KOPT-K1 (cell line): ENCODE measurements around the gene TNFRSF13B.

Experiments
- H3K27ac ChIP-seq: fragments of 200-600 bp; sonication (generic); 2 replicates; pipeline ENCODE4 v1.5.1; 2016; ENCODE audit warnings: antibody characterized with exemption, mild to moderate bottlenecking, low read depth, low read length; ENCODE audit not compliant: poor library complexity, severe bottlenecking
- H3K36me3 ChIP-seq: fragments of 200-600 bp; sonication (generic); 2 replicates; pipeline ENCODE4 v1.5.1; 2017; ENCODE audit warnings: antibody characterized with exemption, mild to moderate bottlenecking, low read length, moderate library complexity; ENCODE audit not compliant: insufficient read depth
- H3K9me3 ChIP-seq: fragments of 200-600 bp; sonication (generic); 2 replicates; pipeline ENCODE4 v1.5.1; 2017; ENCODE audit warnings: antibody characterized with exemption, low read length, mild to moderate bottlenecking; ENCODE audit not compliant: insufficient read depth, poor library complexity, severe bottlenecking

Gene TNFRSF13B

GRCh38 chr17:16889088-16889465, 82.8 kb downstream of the TNFRSF13B start:
- Histone ChIP-seq H3K27ac (no peak overlapping the region), H3K36me3 (no peaks in the 10 kb centered on the region), H3K9me3 (no peaks in the 10 kb centered on the region)
